LNCaP clone FGC (cell line): ENCODE results near the gene DVL1.

ENCODE experiments used
- DNase-seq: peaks from one replicate; pipeline ENCODE4 v3.0.0-alpha.2; 2011; ENCODE audit warnings: low read depth
- H3K4me3 ChIP-seq: 2 replicates; pipeline ENCODE4 v1.5.1; 2011; ENCODE audit warnings: mild to moderate bottlenecking, low read depth, low read length, control low read depth
- TF ChIP-seq, protein P1 (sequence below): IDR thresholded peaks from 2 replicates; pipeline ENCODE4 v1.5.1; 2012; ENCODE audit warnings: mild to moderate bottlenecking; ENCODE audit not compliant: control insufficient read depth, insufficient read depth; ENCODE audit errors: extremely low read depth

The DVL1 gene

GRCh38 chr1:1331068-1331965 is 17.9 kb downstream of the DVL1 start, which contains the start of gene TAS1R3:
Gene TAS1R3, plus strand, starts transcription at chr1:1331280. Its CDS starts 66 bp downstream, at chr1:1331346.
- TF ChIP-seq, protein P1, sequence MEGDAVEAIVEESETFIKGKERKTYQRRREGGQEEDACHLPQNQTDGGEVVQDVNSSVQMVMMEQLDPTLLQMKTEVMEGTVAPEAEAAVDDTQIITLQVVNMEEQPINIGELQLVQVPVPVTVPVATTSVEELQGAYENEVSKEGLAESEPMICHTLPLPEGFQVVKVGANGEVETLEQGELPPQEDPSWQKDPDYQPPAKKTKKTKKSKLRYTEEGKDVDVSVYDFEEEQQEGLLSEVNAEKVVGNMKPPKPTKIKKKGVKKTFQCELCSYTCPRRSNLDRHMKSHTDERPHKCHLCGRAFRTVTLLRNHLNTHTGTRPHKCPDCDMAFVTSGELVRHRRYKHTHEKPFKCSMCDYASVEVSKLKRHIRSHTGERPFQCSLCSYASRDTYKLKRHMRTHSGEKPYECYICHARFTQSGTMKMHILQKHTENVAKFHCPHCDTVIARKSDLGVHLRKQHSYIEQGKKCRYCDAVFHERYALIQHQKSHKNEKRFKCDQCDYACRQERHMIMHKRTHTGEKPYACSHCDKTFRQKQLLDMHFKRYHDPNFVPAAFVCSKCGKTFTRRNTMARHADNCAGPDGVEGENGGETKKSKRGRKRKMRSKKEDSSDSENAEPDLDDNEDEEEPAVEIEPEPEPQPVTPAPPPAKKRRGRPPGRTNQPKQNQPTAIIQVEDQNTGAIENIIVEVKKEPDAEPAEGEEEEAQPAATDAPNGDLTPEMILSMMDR: no peak
- H3K4me3 ChIP-seq: no peak within 1 kb of the TSS
- no peak for DNase-seq

GRCh38 chr1:1330366-1331067 is 18.7 kb downstream of the DVL1 start:
- H3K4me3 ChIP-seq: no peak overlapping the region
- DNase-seq: no peak
- TF ChIP-seq, protein P1: no peak

GRCh38 chr1:1329304-1330210 is 19.7 kb downstream of the DVL1 start:
- H3K4me3 ChIP-seq: no peak overlapping the region
- DNase-seq: no peak
- TF ChIP-seq, protein P1: no peak

- DNase-seq: no peak
- TF ChIP-seq, protein P1: no peak
- H3K4me3 ChIP-seq: no peak overlapping the region
Observed at GRCh38 chr1:1328254-1328653, 21.0 kb downstream of the DVL1 start.

DNA sequence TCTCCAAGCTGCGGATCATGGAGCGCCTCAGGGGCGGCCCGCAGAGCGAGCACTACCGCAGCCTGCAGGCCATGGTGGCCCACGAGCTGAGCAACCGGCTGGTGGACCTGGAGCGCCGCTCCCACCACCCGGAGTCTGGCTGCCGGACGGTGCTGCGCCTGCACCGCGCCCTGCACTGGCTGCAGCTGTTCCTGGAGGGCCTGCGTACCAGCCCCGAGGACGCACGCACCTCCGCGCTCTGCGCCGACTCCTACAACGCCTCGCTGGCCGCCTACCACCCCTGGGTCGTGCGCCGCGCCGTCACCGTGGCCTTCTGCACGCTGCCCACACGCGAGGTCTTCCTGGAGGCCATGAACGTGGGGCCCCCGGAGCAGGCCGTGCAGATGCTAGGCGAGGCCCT is 21.9 kb downstream of the DVL1 start:
- TF ChIP-seq, protein P1: no peak

GRCh38 chr1:1326075-1326605 is 23.1 kb downstream of the DVL1 start:
- TF ChIP-seq, protein P1: no peak
- peak overlapping the region; percentile 95 for H3K4me3 ChIP-seq
- no peak for DNase-seq

More for the DNA sequence above, 21.9 kb downstream of the DVL1 start:
- no peak for DNase-seq
- no peak overlapping the region for H3K4me3 ChIP-seq
